Ramos (cell line): ENCODE data around the gene DUSP10.

Experiments used
- in situ Hi-C: fragments of 300-500 bp; cut with MboI; formaldehyde crosslinking; loops from one replicate; pipeline ENCODE4 v1.14.3; 2022; ENCODE audit warnings: low sequenced_read_pairs; ENCODE audit not compliant: unreplicated experiment

DUSP10 gene

GRCh38 chr1:221669441-221669840 is 72.4 kb downstream of the DUSP10 start:
- in situ Hi-C loops: no loop called here

GRCh38 chr1:221667504-221667903 is 74.4 kb downstream of the DUSP10 start:
- in situ Hi-C loops: no loop called here

GRCh38 chr1:221664253-221664652 is 77.6 kb downstream of the DUSP10 start:
- in situ Hi-C loops: no loop called here

- in situ Hi-C loops: no loop called here
These were observed 78.6 kb downstream of the DUSP10 start for GRCh38 chr1:221663321-221663720.

GRCh38 chr1:221655766-221656305 is 86.1 kb downstream of the DUSP10 start:
- in situ Hi-C loops: no loop called here
